ENCODE data around the gene TCP1.

GRCh38 chr6:159789377-159790148 lies at the start of gene TCP1:
- TF ChIP-seq TSHZ2 (CRISPR knock-in tag; IDR thresholded peaks at IDR 0.05) (no peak), ZFP30 (CRISPR knock-in tag; IDR thresholded peaks at IDR 0.05) (no peak), RARB (CRISPR knock-in tag; IDR thresholded peaks at IDR 0.05) (no peak), POU6F1 (CRISPR knock-in tag; IDR thresholded peaks at IDR 0.05; ENCODE audit: borderline replicate concordance, low read depth) (no peak), TOX (CRISPR knock-in tag; IDR thresholded peaks at IDR 0.05; ENCODE audit: borderline replicate concordance) (no peak), TCF4 (CRISPR knock-in tag; IDR thresholded peaks at IDR 0.05; ENCODE audit: borderline replicate concordance) (no peak), SNAI2 (CRISPR knock-in tag; IDR thresholded peaks at IDR 0.05) (no peak), CREB5 (CRISPR knock-in tag; IDR thresholded peaks at IDR 0.05; ENCODE audit: low read depth) (no peak), PATZ1 (CRISPR knock-in tag; IDR thresholded peaks at IDR 0.05; ENCODE audit: borderline replicate concordance) (no peak), ARNTL (CRISPR knock-in tag; IDR thresholded peaks at IDR 0.05; ENCODE audit: borderline replicate concordance, low read depth) (no peak), ZFP3 (CRISPR knock-in tag; IDR thresholded peaks at IDR 0.05) (no peak)
